ENCODE measurements around the gene KIRREL3. TPM values are rescaled to one million over a fixed set of nuclear protein-coding genes. Genes with fewer than 3 reads are reported as not detected.

KIRREL3 gene
- total RNA-seq, 1 donor from 2014 or later, result 0.26 TPM

DNA sequence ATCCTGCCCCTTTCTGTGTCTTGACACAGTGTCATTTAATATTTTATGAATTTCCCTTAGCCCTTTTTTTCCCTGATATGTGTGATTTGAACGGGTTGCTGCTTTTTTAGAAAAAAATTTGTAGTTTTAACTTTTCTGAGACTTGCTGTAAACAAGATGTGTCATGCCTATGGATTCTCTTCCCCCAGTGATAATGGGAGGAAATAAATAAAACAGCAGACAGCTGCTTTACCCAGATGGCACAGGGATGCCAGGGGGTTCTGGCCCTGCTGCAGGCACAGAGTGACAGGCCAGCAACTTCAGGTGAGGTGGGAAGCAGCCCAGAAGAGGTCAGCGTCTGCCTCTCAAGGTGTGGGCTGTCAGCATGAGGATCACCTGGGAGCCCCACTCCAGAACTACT lies 266.9 kb downstream of the KIRREL3 start:
- no peaks in the 10 kb centered on the region for H3K36me3 Mint-ChIP-seq (ENCODE audit: insufficient read depth)
- no peak for DNase-seq (ENCODE audit: low spot score, unreplicated experiment)
- no peak overlapping the region for H3K4me3 Mint-ChIP-seq (ENCODE audit: low read depth)
- H3K4me1 Mint-ChIP-seq (ENCODE audit: low read depth), result peaks cover 11% of the 10 kb centered on the region
- TF ChIP-seq, protein P1, sequence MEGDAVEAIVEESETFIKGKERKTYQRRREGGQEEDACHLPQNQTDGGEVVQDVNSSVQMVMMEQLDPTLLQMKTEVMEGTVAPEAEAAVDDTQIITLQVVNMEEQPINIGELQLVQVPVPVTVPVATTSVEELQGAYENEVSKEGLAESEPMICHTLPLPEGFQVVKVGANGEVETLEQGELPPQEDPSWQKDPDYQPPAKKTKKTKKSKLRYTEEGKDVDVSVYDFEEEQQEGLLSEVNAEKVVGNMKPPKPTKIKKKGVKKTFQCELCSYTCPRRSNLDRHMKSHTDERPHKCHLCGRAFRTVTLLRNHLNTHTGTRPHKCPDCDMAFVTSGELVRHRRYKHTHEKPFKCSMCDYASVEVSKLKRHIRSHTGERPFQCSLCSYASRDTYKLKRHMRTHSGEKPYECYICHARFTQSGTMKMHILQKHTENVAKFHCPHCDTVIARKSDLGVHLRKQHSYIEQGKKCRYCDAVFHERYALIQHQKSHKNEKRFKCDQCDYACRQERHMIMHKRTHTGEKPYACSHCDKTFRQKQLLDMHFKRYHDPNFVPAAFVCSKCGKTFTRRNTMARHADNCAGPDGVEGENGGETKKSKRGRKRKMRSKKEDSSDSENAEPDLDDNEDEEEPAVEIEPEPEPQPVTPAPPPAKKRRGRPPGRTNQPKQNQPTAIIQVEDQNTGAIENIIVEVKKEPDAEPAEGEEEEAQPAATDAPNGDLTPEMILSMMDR (IDR thresholded peaks at IDR 0.05; ENCODE audit: unreplicated experiment), result no peak
- no peaks in the 10 kb centered on the region for H3K9me3 Mint-ChIP-seq (ENCODE audit: low read depth)
- peaks cover 91% of the 10 kb centered on the region for H3K27me3 Mint-ChIP-seq
- no peak overlapping the region for H3K27ac Mint-ChIP-seq

DNA sequence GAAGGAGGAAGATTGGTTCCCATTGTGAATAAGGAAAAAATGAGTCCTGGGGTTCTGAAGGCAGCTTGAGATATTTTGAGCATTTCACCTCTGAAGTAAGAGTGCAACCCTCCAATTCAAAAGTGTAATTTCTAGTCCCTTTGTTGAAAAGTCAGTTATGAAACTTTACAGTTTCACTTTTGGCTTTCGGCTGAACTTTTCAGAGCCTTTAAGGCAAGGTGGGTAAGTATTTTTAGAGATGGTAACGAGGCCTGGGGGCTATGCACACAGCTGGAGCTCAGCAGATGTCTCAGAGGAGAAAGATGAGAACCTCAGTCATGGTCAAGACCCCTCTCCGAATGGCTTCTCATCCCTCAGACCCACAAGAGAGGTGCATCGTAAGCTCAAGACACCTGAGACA lies 267.6 kb downstream of the KIRREL3 start:
- H3K4me3 Mint-ChIP-seq (ENCODE audit: low read depth), result no peak overlapping the region
- no peaks in the 10 kb centered on the region for H3K9me3 Mint-ChIP-seq (ENCODE audit: low read depth)
- peaks cover 91% of the 10 kb centered on the region for H3K27me3 Mint-ChIP-seq
- TF ChIP-seq, protein P1 (IDR thresholded peaks at IDR 0.05; ENCODE audit: unreplicated experiment), result no peak
- DNase-seq (ENCODE audit: low spot score, unreplicated experiment), result no peak
- H3K4me1 Mint-ChIP-seq (ENCODE audit: low read depth), result peaks cover 10% of the 10 kb centered on the region
- H3K27ac Mint-ChIP-seq, result no peak overlapping the region
- no peaks in the 10 kb centered on the region for H3K36me3 Mint-ChIP-seq (ENCODE audit: insufficient read depth)

DNA sequence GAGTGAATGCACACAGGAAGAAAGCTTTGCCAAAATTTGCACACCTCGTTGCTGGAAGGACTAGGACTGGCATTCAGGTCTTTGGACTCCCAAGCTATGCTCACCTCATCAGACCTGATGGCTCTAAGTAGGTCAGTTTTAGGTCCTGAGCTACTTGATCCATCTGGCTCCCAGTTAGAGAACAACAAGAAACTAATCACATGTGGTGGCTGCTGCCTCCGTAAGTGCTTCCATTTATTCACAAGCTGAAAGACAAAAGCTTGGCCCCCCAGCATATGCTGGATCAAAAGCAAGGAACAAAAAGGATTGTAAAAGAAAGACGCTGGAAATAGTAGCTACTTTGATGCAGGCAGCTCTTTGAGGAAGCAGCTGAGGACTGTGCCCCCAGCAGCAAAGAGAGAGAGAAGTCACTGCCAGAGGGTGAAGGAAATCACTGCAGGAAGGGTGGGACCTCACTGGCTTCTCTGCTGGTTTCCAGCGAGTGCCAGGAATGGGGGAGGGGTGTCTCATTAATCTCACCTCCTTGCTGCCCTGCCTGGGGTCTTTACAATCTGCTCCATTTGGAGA lies 268.9 kb downstream of the KIRREL3 start:
- Mint-ChIP-seq H3K27ac (no peak overlapping the region), H3K4me1 (ENCODE audit: low read depth) (peaks cover 10% of the 10 kb centered on the region), H3K36me3 (ENCODE audit: insufficient read depth) (no peaks in the 10 kb centered on the region), H3K27me3 (peaks cover 94% of the 10 kb centered on the region), H3K9me3 (ENCODE audit: low read depth) (no peaks in the 10 kb centered on the region), H3K4me3 (ENCODE audit: low read depth) (no peak overlapping the region)
- TF ChIP-seq, protein P1 (IDR thresholded peaks at IDR 0.05; ENCODE audit: unreplicated experiment), result no peak
- DNase-seq (ENCODE audit: low spot score, unreplicated experiment), result no peak

DNA sequence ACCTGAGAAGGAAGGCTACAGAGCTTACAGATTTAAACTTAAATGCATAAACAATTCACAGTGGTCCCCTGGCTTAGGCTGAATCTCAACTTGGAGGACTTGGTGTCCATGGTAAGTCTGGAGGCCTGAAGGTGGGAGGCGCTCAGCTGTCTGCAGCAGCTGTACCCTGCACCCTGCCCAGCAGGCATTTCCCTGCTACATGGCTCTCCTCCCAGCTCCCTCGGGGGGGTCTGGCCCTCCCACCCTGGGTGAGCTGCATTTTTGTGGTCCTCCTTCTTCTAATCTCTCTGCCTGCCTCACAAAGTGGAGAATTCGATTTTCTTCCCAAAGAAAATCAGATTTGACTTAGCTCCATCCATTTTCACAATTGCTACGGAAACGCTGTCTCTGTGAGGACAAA lies 273.2 kb downstream of the KIRREL3 start:
- Mint-ChIP-seq H3K27ac (no peak overlapping the region), H3K4me1 (ENCODE audit: low read depth) (no peaks in the 10 kb centered on the region), H3K36me3 (ENCODE audit: insufficient read depth) (no peaks in the 10 kb centered on the region), H3K4me3 (ENCODE audit: low read depth) (no peak overlapping the region), H3K27me3 (peaks cover 93% of the 10 kb centered on the region), H3K9me3 (ENCODE audit: low read depth) (no peaks in the 10 kb centered on the region)
- TF ChIP-seq, protein P1 (IDR thresholded peaks at IDR 0.05; ENCODE audit: unreplicated experiment), result no peak
- DNase-seq (ENCODE audit: low spot score, unreplicated experiment), result no peak

DNA sequence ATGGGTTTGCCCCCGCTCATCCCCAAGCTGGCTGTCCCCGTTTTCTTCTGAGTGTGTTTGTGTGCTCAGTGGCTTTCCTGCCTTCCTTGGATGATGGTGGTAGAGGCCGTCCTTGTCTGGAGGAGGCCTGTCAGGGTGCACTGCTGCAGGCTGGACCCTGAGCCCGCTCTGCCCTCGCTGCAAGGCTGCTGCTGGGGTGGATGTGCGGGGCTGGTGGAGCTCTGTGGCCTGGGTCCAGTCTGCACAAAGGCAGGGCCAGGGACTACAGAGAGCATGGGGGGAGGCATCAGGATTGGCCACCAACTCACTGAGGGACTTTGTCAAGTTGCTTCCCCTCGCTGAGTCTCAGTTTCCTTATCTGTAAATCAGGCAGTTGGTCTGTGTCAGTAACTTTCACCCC lies 275.0 kb downstream of the KIRREL3 start:
- Mint-ChIP-seq H3K9me3 (ENCODE audit: low read depth) (no peaks in the 10 kb centered on the region), H3K27me3 (peaks cover 90% of the 10 kb centered on the region), H3K36me3 (ENCODE audit: insufficient read depth) (no peaks in the 10 kb centered on the region), H3K4me1 (ENCODE audit: low read depth) (no peaks in the 10 kb centered on the region), H3K27ac (no peak overlapping the region), H3K4me3 (ENCODE audit: low read depth) (no peak overlapping the region)
- TF ChIP-seq, protein P1 (IDR thresholded peaks at IDR 0.05; ENCODE audit: unreplicated experiment), result no peak
- no peak for DNase-seq (ENCODE audit: low spot score, unreplicated experiment)

Measured in progenitor cell of endocrine pancreas (in vitro differentiated cells).